Psoas muscle (tissue), 8 donors: ENCODE measurements around the gene CACNG6. TPM values are rescaled to one million over a fixed set of nuclear protein-coding genes. Genes with fewer than 3 reads are reported as not detected.
A peak's percentile ranks its signal among the peaks of the same experiment; 100 is the strongest.
"Not testable (repeated sequence)": the region's sequence is repeated elsewhere in the genome, so short reads cannot be mapped to it uniquely, and the experiment has no call there.

Source experiments
- ATAC-seq, 4 donors: fragments of 200-7000 bp; cut with Tn5 transposase; one replicate each; pipeline ENCODE4 v1.9.1; 2020; ENCODE audit warnings: moderate library complexity in 3 of 4, mild to moderate bottlenecking in 2 of 4
- DNase-seq, 2 donors: peaks; one replicate each; pipeline ENCODE4 v3.0.0-alpha.2; 2020
- H3K27ac ChIP-seq: fragments of 200-600 bp; one replicate; pipeline ENCODE4 v1.8.0; 2022
- H3K27me3 ChIP-seq, 3 donors: fragments of 200-600 bp in 1 of 3; one replicate each; pipeline versions ENCODE4 v1.6.1 to v1.8.0; 2013 to 2022; ENCODE audit warnings: low read length in 2 of 3, mild to moderate bottlenecking in 2 of 3, moderate library complexity in 1 of 3; ENCODE audit not compliant: insufficient read depth in 3 of 3
- H3K36me3 ChIP-seq, 2 donors: fragments of 200-600 bp in 1 of 2; one replicate each; pipeline versions ENCODE4 v1.6.1 to v1.8.0; 2013 to 2022; ENCODE audit warnings: low read depth in 1 of 2, mild to moderate bottlenecking in 1 of 2, moderate library complexity in 1 of 2; ENCODE audit not compliant: insufficient read depth in 1 of 2
- H3K4me1 ChIP-seq: fragments of 200-600 bp; one replicate; pipeline ENCODE4 v1.8.0; 2022
- H3K4me3 ChIP-seq: fragments of 200-600 bp; one replicate; pipeline ENCODE4 v1.8.0; 2022; ENCODE audit warnings: mild to moderate bottlenecking
- H3K9me3 ChIP-seq: fragments of 200-600 bp; one replicate; pipeline ENCODE4 v1.8.0; 2022
- CTCF ChIP-seq: fragments of 200-600 bp; IDR thresholded peaks from one replicate; pipeline ENCODE4 v1.8.0; 2022; ENCODE audit warnings: antibody characterized with exemption
- WGBS, 3 donors: extraction: QIAGEN DNeasy Blood & Tissue Kit; methylation state at CpG; one replicate each; pipeline versions ENCODE4 v1.1.6 to v1.1.7; 2013; 5-methylcytosine and 5-hydroxymethylcytosine counted together
- intact Hi-C, 2 donors: fragments of 100-400 bp; cut with DNase I; formaldehyde crosslinking; loops; one replicate each; pipeline versions ENCODE4 v1.11.0 to v1.14.2; 2022
- polyA plus RNA-seq, 3 donors: library from polyadenylated mRNA; stranded (reverse); fragments of 200-250 nt; gene quantifications; one replicate each; pipeline ENCODE4 v1.2.3, GENCODE V29; 2013
- total RNA-seq, 4 donors: library from RNA; stranded (reverse); fragmentation: NEBNext Ultra II Directional in 2 of 4; extraction: Animal tissue kit (Norgen Biotek cat#: 25700) in 2 of 4; gene quantifications; one replicate each; pipeline versions ENCODE4 v1.2.1 to v1.2.4, GENCODE V29; 2021 to 2023
- donor health status: healthy with polysubstance abuse.
- donor health status: DM: no; HTN: no; CAD: no; lungs with moderate emphysema.
- donor health status: Bipolar disorder and iron deficiency.
- donor health status: healthy.
- donor health status: DM: yes; HTN: yes; CAD: no.
- donor health status: DM: no; HTN: no; CAD: no.
- donor health status: DM: no; HTN: no; CAD: no.
- donor health status: DM: yes; HTN: yes; CAD: no.

The CACNG6 gene
- total and polyA plus RNA-seq, 7 donors: 2.1 to 33.1 (median 20.4) TPM

- Histone ChIP-seq H3K27me3 (peaks cover 0 to 45% (median 2%) of the 10 kb centered on the region in 3 donors), H3K4me1 (no peaks in the 10 kb centered on the region), H3K4me3 (no peak overlapping the region), H3K9me3 (no peaks in the 10 kb centered on the region), H3K27ac (no peak overlapping the region), H3K36me3 (no peaks in the 10 kb centered on the region)
- DNase-seq (no peak), ATAC-seq (no peak)
- no peak for TF ChIP-seq CTCF
- 67 to 84% (median 76%) methylated on average over 3 of the region's 3 CpGs for WGBS, 3 donors
- intact Hi-C loops: loop anchor here in 1 of 2 donors (10.0 kb wide), 1 partner anchor 214 kb away; no protein-coding TSS in a partner anchor
These were observed 37.9 kb downstream of the CACNG6 start for GRCh38 chr19:54029301-54029700.

GRCh38 chr19:54029930-54030490 lies 38.6 kb downstream of the CACNG6 start:
- 31 to 32% (median 32%) methylated on average over 9 of the region's 9 CpGs for WGBS, 3 donors
- Histone ChIP-seq H3K27ac (no peak overlapping the region), H3K36me3 (no peaks in the 10 kb centered on the region), H3K27me3 (peaks cover 0 to 45% (median 0%) of the 10 kb centered on the region in 3 donors), H3K4me1 (no peaks in the 10 kb centered on the region), H3K4me3 (no peak overlapping the region), H3K9me3 (no peaks in the 10 kb centered on the region)
- DNase-seq (peak in 1 of 2 donors; percentile 25), ATAC-seq (no peak)
- TF ChIP-seq CTCF: peak; percentile 22
- intact Hi-C loops: loop anchor here in 1 of 2 donors (5.0 to 10.0 kb wide), 2 partner anchors 215 to 238 kb away; no protein-coding TSS in a partner anchor

- Histone ChIP-seq H3K9me3 (no peaks in the 10 kb centered on the region), H3K27me3 (peaks cover 0 to 55% (median 0%) of the 10 kb centered on the region in 3 donors), H3K36me3 (no peaks in the 10 kb centered on the region), H3K27ac (no peak overlapping the region), H3K4me1 (no peaks in the 10 kb centered on the region), H3K4me3 (no peak overlapping the region)
- DNase-seq (no peak), ATAC-seq (no peak)
- WGBS, 3 donors: 29 to 36% (median 30%) methylated on average over 13 of the region's 13 CpGs
- intact Hi-C loops: loop anchor here in 1 of 2 donors (5.0 kb wide), 1 partner anchor 239 kb away; no protein-coding TSS in a partner anchor
- TF ChIP-seq CTCF: no peak
These were observed 39.6 kb downstream of the CACNG6 start for GRCh38 chr19:54030895-54031586.

GRCh38 chr19:54035215-54036178 lies 44.1 kb downstream of the CACNG6 start:
- WGBS, 3 donors: 39 to 52% (median 46%) methylated on average over 4 of the region's 4 CpGs
- intact Hi-C loops: no loop called here
- Histone ChIP-seq H3K9me3 (no peaks in the 10 kb centered on the region), H3K27me3 (peaks cover 0 to 38% (median 0%) of the 10 kb centered on the region in 3 donors), H3K4me3 (no peak overlapping the region), H3K36me3 (no peaks in the 10 kb centered on the region), H3K4me1 (no peaks in the 10 kb centered on the region), H3K27ac (no peak overlapping the region)
- no peak for TF ChIP-seq CTCF
- ATAC-seq: no peak
- no peak for DNase-seq

- H3K9me3 ChIP-seq, H3K4me1 ChIP-seq, H3K36me3 ChIP-seq, DNase-seq, H3K27ac ChIP-seq, ATAC-seq, H3K4me3 ChIP-seq, intact Hi-C loops: not testable (repeated sequence)
- 43 to 50% (median 47%) methylated on average over 5 of the region's 5 CpGs for WGBS, 3 donors
- peaks cover 0 to 31% (median 0%) of the 10 kb centered on the region in 3 donors for H3K27me3 ChIP-seq
These were observed 45.1 kb downstream of the CACNG6 start for GRCh38 chr19:54036542-54036941.
